Astrocyte (in vitro differentiated cells and primary cell): ENCODE measurements around the gene ABLIM2. TPM values are rescaled to one million over a fixed set of nuclear protein-coding genes. Genes with fewer than 3 reads are reported as not detected.
A peak's percentile ranks its signal among the peaks of the same experiment; 100 is the strongest.

Experiments used
- DNase-seq: peaks from one replicate; pipeline ENCODE4 v3.0.0-alpha.2; 2010; ENCODE audit warnings: low read depth
- FAIRE-seq: peaks from 2 replicates; lab custom pipeline; 2011; peaks lifted over from hg19 to GRCh38; lab: Jason Lieb, UNC
- H2AFZ ChIP-seq: 2 replicates; pipeline ENCODE4 v1.6.0; 2012; ENCODE audit warnings: low read depth, low read length, inconsistent platforms
- H3K27ac ChIP-seq: 2 replicates; pipeline ENCODE4 v1.5.1; 2011; ENCODE audit warnings: low read depth, low read length, inconsistent platforms
- H3K27me3 ChIP-seq: 2 replicates; pipeline ENCODE4 v1.6.0; 2011; ENCODE audit warnings: low read length, inconsistent platforms; ENCODE audit not compliant: insufficient read depth
- H3K36me3 ChIP-seq: 2 replicates; pipeline ENCODE4 v1.5.1; 2011; ENCODE audit warnings: low read length, inconsistent platforms; ENCODE audit not compliant: insufficient read depth
- H3K4me1 ChIP-seq: 2 replicates; pipeline ENCODE4 v1.5.1; 2011; ENCODE audit warnings: low read length, inconsistent platforms; ENCODE audit not compliant: insufficient read depth
- H3K4me2 ChIP-seq: 2 replicates; pipeline ENCODE4 v1.6.0; 2012; ENCODE audit warnings: low read length, inconsistent platforms
- H3K4me3 ChIP-seq: 2 replicates; pipeline ENCODE4 v1.5.1; 2011; ENCODE audit warnings: low read depth, mild to moderate bottlenecking, low read length, inconsistent platforms; ENCODE audit not compliant: insufficient read depth
- H3K79me2 ChIP-seq: 2 replicates; pipeline ENCODE4 v1.6.0; 2012; ENCODE audit warnings: mild to moderate bottlenecking, low read length, inconsistent platforms; ENCODE audit not compliant: insufficient read depth
- H3K9ac ChIP-seq: 2 replicates; pipeline ENCODE4 v1.6.0; 2012; ENCODE audit warnings: mild to moderate bottlenecking, low read length, inconsistent platforms
- H3K9me3 ChIP-seq: 2 replicates; pipeline ENCODE4 v1.5.1; 2012; ENCODE audit warnings: low read depth, mild to moderate bottlenecking, low read length, inconsistent platforms; ENCODE audit not compliant: insufficient read depth
- H4K20me1 ChIP-seq: 2 replicates; pipeline ENCODE4 v1.6.0; 2012; ENCODE audit warnings: low read length, inconsistent platforms; ENCODE audit not compliant: insufficient read depth
- H3K27ac Mint-ChIP-seq: one replicate; pipeline ENCODE4 v1.8.0; 2021; ENCODE audit warnings: mild to moderate bottlenecking, mixed read lengths; ENCODE audit not compliant: unreplicated experiment
- H3K27me3 Mint-ChIP-seq: one replicate; pipeline ENCODE4 v1.8.0; 2021; ENCODE audit warnings: low read depth, mixed read lengths; ENCODE audit not compliant: unreplicated experiment
- H3K36me3 Mint-ChIP-seq: one replicate; pipeline ENCODE4 v1.8.0; 2021; ENCODE audit warnings: low read depth, mixed read lengths; ENCODE audit not compliant: unreplicated experiment
- H3K4me1 Mint-ChIP-seq: one replicate; pipeline ENCODE4 v1.8.0; 2021; ENCODE audit warnings: low read depth, mixed read lengths; ENCODE audit not compliant: unreplicated experiment
- H3K4me3 Mint-ChIP-seq: one replicate; pipeline ENCODE4 v1.8.0; 2021; ENCODE audit warnings: mild to moderate bottlenecking, moderate library complexity, mixed read lengths; ENCODE audit not compliant: unreplicated experiment
- H3K9me3 Mint-ChIP-seq: one replicate; pipeline ENCODE4 v1.8.0; 2021; ENCODE audit warnings: mild to moderate bottlenecking, mixed read lengths; ENCODE audit not compliant: unreplicated experiment
- CTCF ChIP-seq: IDR thresholded peaks from 2 replicates; pipeline ENCODE4 v1.5.1; 2011; ENCODE audit warnings: low read depth, mild to moderate bottlenecking, inconsistent platforms, low read length, moderate library complexity; ENCODE audit not compliant: insufficient read depth
- EZH2 ChIP-seq: IDR thresholded peaks from 2 replicates; pipeline ENCODE4 v1.6.1; 2012; ENCODE audit warnings: mild to moderate bottlenecking, low read length, inconsistent platforms; ENCODE audit not compliant: insufficient read depth
- total RNA-seq: library from RNA; stranded (reverse); gene quantifications from 2 replicates; pipeline ENCODE4 v1.2.1, GENCODE V29; 2021

The ABLIM2 gene
- total RNA-seq, 1 donor from 2014 or later = 0.50 TPM

- Mint-ChIP-seq H3K36me3 (peaks cover 2% of the 10 kb centered on the region), H3K4me3 (no peak overlapping the region), H3K9me3 (peaks cover 6% of the 10 kb centered on the region), H3K27ac (peak overlapping the region; percentile 27), H3K4me1 (peaks cover 2% of the 10 kb centered on the region), H3K27me3 (peaks cover 60% of the 10 kb centered on the region)
- Histone ChIP-seq H3K36me3 (no peaks in the 10 kb centered on the region), H3K9me3 (no peaks in the 10 kb centered on the region), H3K4me1 (no peaks in the 10 kb centered on the region), H3K4me3 (no peak overlapping the region), H4K20me1 (no peaks in the 10 kb centered on the region), H2AFZ (no peak overlapping the region), H3K4me2 (no peak overlapping the region), H3K79me2 (no peaks in the 10 kb centered on the region), H3K9ac (no peak overlapping the region), H3K27ac (no peak overlapping the region), H3K27me3 (peaks cover 16% of the 10 kb centered on the region)
- FAIRE-seq (no peak), DNase-seq (no peak)
- TF ChIP-seq CTCF (no peak), EZH2 (no peak)
These were observed 40.1 kb downstream of the ABLIM2 start for GRCh38 chr4:8118531-8118930.

- H3K4me1 Mint-ChIP-seq = no peaks in the 10 kb centered on the region
These were observed 40.6 kb downstream of the ABLIM2 start for GRCh38 chr4:8118035-8118434.

More at GRCh38 chr4:8118035-8118434, 40.6 kb downstream of the ABLIM2 start:
- DNase-seq (no peak), FAIRE-seq (no peak)
- H2AFZ ChIP-seq = no peak overlapping the region
- Mint-ChIP-seq H3K27me3 (peaks cover 62% of the 10 kb centered on the region), H3K9me3 (peaks cover 6% of the 10 kb centered on the region), H3K36me3 (peaks cover 2% of the 10 kb centered on the region), H3K27ac (no peak overlapping the region), H3K4me3 (no peak overlapping the region)
- no peak overlapping the region for H3K9ac ChIP-seq
- H3K4me3 ChIP-seq = no peak overlapping the region
- no peaks in the 10 kb centered on the region for H3K9me3 ChIP-seq
- peaks cover 14% of the 10 kb centered on the region for H3K27me3 ChIP-seq
- no peaks in the 10 kb centered on the region for H3K79me2 ChIP-seq
- H3K27ac ChIP-seq = no peak overlapping the region
- H3K4me1 ChIP-seq = no peaks in the 10 kb centered on the region
- no peaks in the 10 kb centered on the region for H3K36me3 ChIP-seq
- H3K4me2 ChIP-seq = no peak overlapping the region
- H4K20me1 ChIP-seq = no peaks in the 10 kb centered on the region
- no peak for TF ChIP-seq CTCF
- TF ChIP-seq EZH2 = no peak
